Parathyroid adenoma (tissue), 2 donors: Measurements from ENCODE around the gene P4HTM.

ENCODE experiments used
- H2AFZ ChIP-seq: fragments of 300-600 bp; sonication (generic); one replicate; pipeline ENCODE4 v1.7.0; 2017; ENCODE audit warnings: antibody characterized with exemption, mild to moderate bottlenecking
- H3K27ac ChIP-seq: fragments of 300-600 bp; sonication (generic); one replicate; pipeline ENCODE4 v1.7.0; 2017
- H3K27me3 ChIP-seq: fragments of 300-600 bp; sonication (generic); one replicate; pipeline ENCODE4 v1.7.0; 2017; ENCODE audit warnings: low read length; ENCODE audit not compliant: control insufficient read depth, insufficient read depth
- H3K36me3 ChIP-seq: fragments of 300-600 bp; sonication (generic); one replicate; pipeline ENCODE4 v1.7.0; 2017; ENCODE audit warnings: low read length; ENCODE audit not compliant: control insufficient read depth, insufficient read depth
- H3K4me1 ChIP-seq: fragments of 300-600 bp; sonication (generic); one replicate; pipeline ENCODE4 v1.7.0; 2017; ENCODE audit warnings: control low read depth
- H3K4me2 ChIP-seq: fragments of 300-600 bp; sonication (generic); one replicate; pipeline ENCODE4 v1.7.0; 2017; ENCODE audit warnings: low read length
- H3K4me3 ChIP-seq: fragments of 300-600 bp; sonication (generic); one replicate; pipeline ENCODE4 v1.7.0; 2017; ENCODE audit warnings: low read depth, low read length
- H3K79me2 ChIP-seq: fragments of 300-600 bp; sonication (generic); one replicate; pipeline ENCODE4 v1.7.0; 2017; ENCODE audit warnings: control low read depth
- H3K9ac ChIP-seq: fragments of 300-600 bp; sonication (generic); one replicate; pipeline ENCODE4 v1.7.0; 2017; ENCODE audit warnings: mild to moderate bottlenecking
- H3K9me3 ChIP-seq: fragments of 300-600 bp; sonication (generic); one replicate; pipeline ENCODE4 v1.7.0; 2017; ENCODE audit warnings: low read length; ENCODE audit not compliant: control insufficient read depth
- TF ChIP-seq, protein P1 (sequence below): fragments of 300-600 bp; sonication (generic); IDR thresholded peaks from one replicate; pipeline ENCODE4 v1.7.0; 2017; ENCODE audit warnings: antibody characterized with exemption, mild to moderate bottlenecking
- donor health status: primary hyperparathyroidism.

P4HTM gene

DNA sequence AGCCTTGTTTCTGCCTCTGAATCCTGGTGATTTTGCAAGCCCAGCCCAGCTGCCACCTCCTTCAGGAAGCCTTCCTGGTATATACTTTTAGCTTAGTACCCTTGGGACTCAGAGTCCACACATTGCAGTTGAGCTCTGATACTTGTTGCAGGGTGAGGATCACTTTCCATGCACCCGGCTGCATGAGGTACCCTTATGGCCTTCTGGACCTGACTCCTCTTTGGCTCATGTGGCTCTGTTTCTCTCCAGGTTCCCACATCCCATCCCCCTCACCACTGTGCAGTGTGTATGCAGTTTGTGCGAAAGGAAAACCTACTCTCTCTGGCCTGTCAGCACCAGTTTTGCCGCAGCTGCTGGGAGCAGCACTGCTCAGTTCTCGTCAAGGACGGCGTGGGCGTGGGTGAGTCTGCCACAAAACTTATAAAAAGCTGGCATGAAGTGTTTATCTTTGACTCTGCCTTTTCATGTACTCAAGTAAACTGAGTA, 23.1 kb upstream of the P4HTM start:
- H3K9me3 ChIP-seq, result no peaks in the 10 kb centered on the region
- no peak overlapping the region for H2AFZ ChIP-seq
- peaks cover 7% of the 10 kb centered on the region for H3K79me2 ChIP-seq
- H3K4me3 ChIP-seq, result no peak overlapping the region
- no peak overlapping the region for H3K27ac ChIP-seq
- no peaks in the 10 kb centered on the region for H3K36me3 ChIP-seq
- TF ChIP-seq, protein P1, sequence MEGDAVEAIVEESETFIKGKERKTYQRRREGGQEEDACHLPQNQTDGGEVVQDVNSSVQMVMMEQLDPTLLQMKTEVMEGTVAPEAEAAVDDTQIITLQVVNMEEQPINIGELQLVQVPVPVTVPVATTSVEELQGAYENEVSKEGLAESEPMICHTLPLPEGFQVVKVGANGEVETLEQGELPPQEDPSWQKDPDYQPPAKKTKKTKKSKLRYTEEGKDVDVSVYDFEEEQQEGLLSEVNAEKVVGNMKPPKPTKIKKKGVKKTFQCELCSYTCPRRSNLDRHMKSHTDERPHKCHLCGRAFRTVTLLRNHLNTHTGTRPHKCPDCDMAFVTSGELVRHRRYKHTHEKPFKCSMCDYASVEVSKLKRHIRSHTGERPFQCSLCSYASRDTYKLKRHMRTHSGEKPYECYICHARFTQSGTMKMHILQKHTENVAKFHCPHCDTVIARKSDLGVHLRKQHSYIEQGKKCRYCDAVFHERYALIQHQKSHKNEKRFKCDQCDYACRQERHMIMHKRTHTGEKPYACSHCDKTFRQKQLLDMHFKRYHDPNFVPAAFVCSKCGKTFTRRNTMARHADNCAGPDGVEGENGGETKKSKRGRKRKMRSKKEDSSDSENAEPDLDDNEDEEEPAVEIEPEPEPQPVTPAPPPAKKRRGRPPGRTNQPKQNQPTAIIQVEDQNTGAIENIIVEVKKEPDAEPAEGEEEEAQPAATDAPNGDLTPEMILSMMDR, result no peak
- no peak overlapping the region for H3K9ac ChIP-seq
- no peak overlapping the region for H3K4me2 ChIP-seq
- no peaks in the 10 kb centered on the region for H3K27me3 ChIP-seq
- no peaks in the 10 kb centered on the region for H3K4me1 ChIP-seq

DNA sequence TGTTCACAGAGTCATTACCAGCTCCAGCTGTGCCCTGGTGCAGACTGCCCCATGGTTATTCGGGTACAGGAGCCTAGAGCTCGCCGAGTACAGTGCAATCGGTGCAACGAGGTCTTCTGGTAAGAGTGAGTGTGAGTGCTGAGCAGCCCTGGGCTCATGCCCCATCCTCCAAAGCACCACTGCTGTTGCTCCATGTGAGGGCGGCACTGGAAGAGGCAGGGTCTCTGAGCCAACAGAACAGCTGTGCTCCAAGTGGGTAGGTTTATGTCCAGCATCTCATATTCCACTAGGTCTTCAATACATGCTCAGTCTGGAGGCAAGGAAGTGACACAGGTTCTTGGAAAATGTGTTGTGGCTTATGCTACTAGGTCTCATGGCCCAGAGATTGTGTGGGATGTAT, 19.5 kb upstream of the P4HTM start:
- Histone ChIP-seq H3K27me3 (no peaks in the 10 kb centered on the region), H3K27ac (no peak overlapping the region), H3K79me2 (peaks cover 1% of the 10 kb centered on the region), H3K4me2 (no peak overlapping the region), H3K36me3 (no peaks in the 10 kb centered on the region), H3K4me3 (no peak overlapping the region), H3K4me1 (no peaks in the 10 kb centered on the region), H2AFZ (no peak overlapping the region), H3K9me3 (no peaks in the 10 kb centered on the region), H3K9ac (no peak overlapping the region)
- TF ChIP-seq, protein P1, result no peak

DNA sequence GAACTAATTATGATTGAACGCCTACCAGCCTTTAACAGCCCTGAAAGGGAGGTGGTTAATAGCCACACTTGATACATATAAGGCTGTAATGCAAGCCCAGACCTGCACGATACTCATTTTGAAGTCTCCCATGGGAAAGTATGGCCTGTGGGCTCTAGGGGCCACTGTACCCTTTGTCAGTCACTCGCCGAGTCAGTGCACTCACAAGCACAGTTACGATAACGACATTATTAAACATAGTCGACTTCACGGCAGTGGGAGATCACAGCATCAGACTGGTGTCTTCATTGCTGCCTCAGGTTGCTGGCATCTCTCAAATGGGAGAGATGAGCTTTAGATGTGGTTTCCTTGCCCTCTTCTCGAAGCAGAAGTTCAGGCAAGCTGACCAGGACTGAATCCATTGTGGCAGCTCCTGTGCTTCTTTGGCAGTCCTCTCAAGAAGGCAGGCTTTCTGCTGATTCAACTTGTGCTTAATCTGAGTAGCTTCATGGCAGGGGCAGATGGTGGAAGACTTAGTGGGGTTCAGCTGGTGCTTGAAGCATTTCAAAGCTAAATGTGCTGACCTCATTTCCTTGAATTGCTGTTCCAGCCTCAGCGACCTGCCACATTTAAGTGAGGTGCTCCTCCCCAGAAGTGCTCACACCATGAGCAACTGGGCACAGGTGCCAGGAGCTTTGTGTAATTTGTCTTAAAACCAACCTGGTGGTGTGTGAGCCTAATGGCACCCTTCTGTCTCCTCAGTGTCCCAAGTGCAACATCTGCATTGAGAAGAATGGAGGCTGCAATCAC, 15.8 kb upstream of the P4HTM start:
- Histone ChIP-seq H2AFZ (no peak overlapping the region), H3K9ac (no peak overlapping the region), H3K36me3 (no peaks in the 10 kb centered on the region), H3K4me3 (no peak overlapping the region), H3K4me1 (no peaks in the 10 kb centered on the region), H3K4me2 (no peak overlapping the region), H3K27me3 (no peaks in the 10 kb centered on the region), H3K79me2 (peaks cover 4% of the 10 kb centered on the region), H3K9me3 (no peaks in the 10 kb centered on the region), H3K27ac (no peak overlapping the region)
- TF ChIP-seq, protein P1, result no peak

GRCh38 chr3:48979451-48979850, 10.6 kb upstream of the P4HTM start:
- no peaks in the 10 kb centered on the region for H3K36me3 ChIP-seq

More at GRCh38 chr3:48979451-48979850, 10.6 kb upstream of the P4HTM start:
- H3K9me3 ChIP-seq, result no peaks in the 10 kb centered on the region
- H3K4me3 ChIP-seq, result no peak overlapping the region
- TF ChIP-seq, protein P1, result no peak
- H3K27ac ChIP-seq, result no peak overlapping the region
- H3K4me1 ChIP-seq, result no peaks in the 10 kb centered on the region
- H3K4me2 ChIP-seq, result no peak overlapping the region
- H3K27me3 ChIP-seq, result no peaks in the 10 kb centered on the region
- no peak overlapping the region for H3K9ac ChIP-seq
- H3K79me2 ChIP-seq, result peaks cover 4% of the 10 kb centered on the region
- H2AFZ ChIP-seq, result no peak overlapping the region
